H9 (cell line): ENCODE measurements around the gene FBXL13. TPM values are rescaled to one million over a fixed set of nuclear protein-coding genes. Genes with fewer than 3 reads are reported as not detected.

Source experiments
- DNase-seq: peaks from one replicate; pipeline ENCODE4 v3.0.0-alpha.2; 2017
- H2AFZ ChIP-seq: one replicate; pipeline ENCODE4 v1.6.1; 2013; ENCODE audit warnings: mild to moderate bottlenecking, low read length, control low read depth, moderate library complexity
- H2AK5ac ChIP-seq: 2 replicates; pipeline ENCODE4 v1.6.1; 2013; ENCODE audit warnings: low read length, control low read depth, mixed read lengths; ENCODE audit not compliant: insufficient read length
- H2BK120ac ChIP-seq: one replicate; pipeline ENCODE4 v1.6.1; 2013; ENCODE audit warnings: low read depth, mild to moderate bottlenecking, low read length, control low read depth, inconsistent platforms; ENCODE audit not compliant: poor library complexity, severe bottlenecking
- H2BK12ac ChIP-seq: 2 replicates; pipeline ENCODE4 v1.6.1; 2013; ENCODE audit warnings: low read length, control low read depth, mixed read lengths, low read depth; ENCODE audit not compliant: insufficient read length
- H2BK15ac ChIP-seq: 2 replicates; pipeline ENCODE4 v1.6.1; 2013; ENCODE audit warnings: low read depth, low read length, control low read depth
- H2BK20ac ChIP-seq: one replicate; pipeline ENCODE4 v1.6.1; 2013; ENCODE audit warnings: low read depth, mild to moderate bottlenecking, low read length, control low read depth, inconsistent platforms; ENCODE audit not compliant: poor library complexity, severe bottlenecking
- H2BK5ac ChIP-seq: 2 replicates; pipeline ENCODE4 v1.6.1; 2013; ENCODE audit warnings: low read length, control low read depth, mixed read lengths; ENCODE audit not compliant: insufficient read length
- H3K14ac ChIP-seq: 2 replicates; pipeline ENCODE4 v1.6.1; 2013; ENCODE audit warnings: low read length, control low read depth; ENCODE audit not compliant: insufficient read depth
- H3K18ac ChIP-seq: 2 replicates; pipeline ENCODE4 v1.6.1; 2013; ENCODE audit warnings: low read depth, mild to moderate bottlenecking, mixed read lengths, low read length, control low read depth; ENCODE audit not compliant: insufficient read length
- H3K23ac ChIP-seq: 2 replicates; pipeline ENCODE4 v1.6.1; 2013; ENCODE audit warnings: low read length, control low read depth, mixed read lengths, low read depth; ENCODE audit not compliant: insufficient read length
- H3K23me2 ChIP-seq: 2 replicates; pipeline ENCODE4 v1.6.1; 2013; ENCODE audit warnings: low read depth, mild to moderate bottlenecking, mixed read lengths, low read length, control low read depth; ENCODE audit not compliant: insufficient read length, poor library complexity, severe bottlenecking
- H3K27ac ChIP-seq: 2 replicates; pipeline ENCODE4 v1.5.1; 2013; ENCODE audit warnings: low read length, control low read depth, mixed read lengths, low read depth; ENCODE audit not compliant: insufficient read length
- H3K27me3 ChIP-seq: 2 replicates; pipeline ENCODE4 v1.6.1; 2013; ENCODE audit warnings: low read length, control low read depth, inconsistent platforms; ENCODE audit not compliant: insufficient read depth
- H3K4ac ChIP-seq: 2 replicates; pipeline ENCODE4 v1.6.1; 2013; ENCODE audit warnings: low read depth, mild to moderate bottlenecking, control low read depth, inconsistent platforms, low read length, moderate library complexity
- H3K4me1 ChIP-seq: 2 replicates; pipeline ENCODE4 v1.6.1; 2013; ENCODE audit warnings: low read length, control low read depth, inconsistent platforms; ENCODE audit not compliant: insufficient read depth
- H3K4me2 ChIP-seq: 2 replicates; pipeline ENCODE4 v1.6.1; 2013; ENCODE audit warnings: low read length, control low read depth, mixed read lengths; ENCODE audit not compliant: insufficient read length, insufficient read depth
- H3K56ac ChIP-seq: 2 replicates; pipeline ENCODE4 v1.6.1; 2013; ENCODE audit warnings: low read depth, mild to moderate bottlenecking, mixed read lengths, low read length, control low read depth; ENCODE audit not compliant: insufficient read length
- H3K79me1 ChIP-seq: 2 replicates; pipeline ENCODE4 v1.6.1; 2013; ENCODE audit warnings: low read depth, mild to moderate bottlenecking, moderate library complexity, low read length, control low read depth, inconsistent platforms; ENCODE audit not compliant: insufficient read depth, poor library complexity, severe bottlenecking
- H3K79me2 ChIP-seq: 2 replicates; pipeline ENCODE4 v1.6.1; 2013; ENCODE audit warnings: low read length, control low read depth, inconsistent platforms; ENCODE audit not compliant: insufficient read depth
- H3K9ac ChIP-seq: 2 replicates; pipeline ENCODE4 v1.6.1; 2013; ENCODE audit warnings: low read length, control low read depth, mixed read lengths; ENCODE audit not compliant: insufficient read length; ENCODE audit errors: extremely low read depth
- H3K9me3 ChIP-seq: one replicate; pipeline ENCODE4 v1.6.1; 2013; ENCODE audit warnings: low read depth, low read length, inconsistent platforms; ENCODE audit not compliant: control insufficient read depth
- H3T11ph ChIP-seq: one replicate; pipeline ENCODE4 v1.6.1; 2013; ENCODE audit warnings: mild to moderate bottlenecking, low read length, control low read depth, inconsistent platforms
- H4K20me1 ChIP-seq: one replicate; pipeline ENCODE4 v1.6.1; 2013; ENCODE audit not compliant: control insufficient read depth, insufficient read length, insufficient read depth
- H4K5ac ChIP-seq: 2 replicates; pipeline ENCODE4 v1.6.1; 2013; ENCODE audit warnings: low read depth, mild to moderate bottlenecking, mixed read lengths, low read length, control low read depth; ENCODE audit not compliant: insufficient read length
- H4K8ac ChIP-seq: replicated peaks from 2 replicates; pipeline ENCODE4 v1.6.1; 2013; ENCODE audit warnings: low read length, control low read depth, mixed read lengths, low read depth; ENCODE audit not compliant: insufficient read length
- H4K91ac ChIP-seq: 2 replicates; pipeline ENCODE4 v1.6.1; 2013; ENCODE audit warnings: low read depth, mild to moderate bottlenecking, moderate library complexity, mixed read lengths, low read length, control low read depth; ENCODE audit not compliant: insufficient read length
- H3K27ac Mint-ChIP-seq, 3 experiments: 2 replicates in 2 of 3; 3 replicates in 1 of 3; pipeline ENCODE4 v1.8.0; 2020 to 2021; ENCODE audit warnings: mixed read lengths in 3 of 3, mild to moderate bottlenecking in 1 of 3, moderate library complexity in 1 of 3
- H3K27me3 Mint-ChIP-seq: 2 replicates; pipeline ENCODE4 v1.8.0; 2021; ENCODE audit warnings: low read depth, mild to moderate bottlenecking, moderate library complexity, mixed read lengths
- H3K36me3 Mint-ChIP-seq, 3 experiments: 2 replicates in 2 of 3; 3 replicates in 1 of 3; pipeline ENCODE4 v1.8.0; 2020 to 2021; ENCODE audit warnings: low read depth in 3 of 3, mixed read lengths in 3 of 3; ENCODE audit not compliant: insufficient read depth in 1 of 3
- H3K4me1 Mint-ChIP-seq, 2 experiments: 2 replicates each; pipeline ENCODE4 v1.8.0; 2020; ENCODE audit warnings: mixed read lengths in 2 of 2
- H3K4me3 Mint-ChIP-seq, 2 experiments: 2 replicates in 1 of 2; 3 replicates in 1 of 2; pipeline ENCODE4 v1.8.0; 2020 to 2021; ENCODE audit warnings: mild to moderate bottlenecking in 2 of 2, mixed read lengths in 2 of 2, moderate library complexity in 1 of 2
- H3K9me3 Mint-ChIP-seq, 2 experiments: 2 replicates in 1 of 2; 3 replicates in 1 of 2; pipeline ENCODE4 v1.8.0; 2020; ENCODE audit warnings: mild to moderate bottlenecking in 2 of 2, mixed read lengths in 2 of 2, moderate library complexity in 1 of 2
- CTCF ChIP-seq: fragments of 200-600 bp; sonication (generic); conservative IDR thresholded peaks from 3 replicates; pipeline ENCODE4 v1.8.0; 2021; ENCODE audit warnings: antibody characterized with exemption, mild to moderate bottlenecking
- WGBS: extraction: QIAGEN DNeasy Blood & Tissue Kit; methylation state at CpG from one replicate; pipeline ENCODE4 v1.1.7; 2013; ENCODE audit warnings: missing lambda C conversion rate, low lambda C conversion rate, mixed read lengths; ENCODE audit not compliant: insufficient read length; ENCODE audit errors: extremely low coverage; 5-methylcytosine and 5-hydroxymethylcytosine counted together
- total RNA-seq: library from RNA; stranded (reverse); gene quantifications from 2 replicates; pipeline ENCODE4 v1.2.1, GENCODE V29; 2021

The FBXL13 gene
- total RNA-seq, 1 experiment from 2014 or later: 4.4 TPM

- Histone ChIP-seq H2BK5ac (no peak overlapping the region), H3K9ac (no peak overlapping the region), H3K27ac (no peak overlapping the region), H2AFZ (no peak overlapping the region), H3K18ac (no peak overlapping the region), H3K56ac (no peak overlapping the region), H3K23ac (no peak overlapping the region), H3K79me2 (no peaks in the 10 kb centered on the region), H2AK5ac (no peak overlapping the region), H3K23me2 (no peaks in the 10 kb centered on the region), H4K5ac (no peak overlapping the region), H2BK20ac (no peak overlapping the region), H2BK15ac (no peak overlapping the region), H2BK120ac (no peak overlapping the region), H4K91ac (no peak overlapping the region), H3T11ph (no peak overlapping the region), H3K4me2 (no peak overlapping the region), H3K4ac (no peak overlapping the region), H4K20me1 (no peaks in the 10 kb centered on the region), H3K9me3 (no peaks in the 10 kb centered on the region), H4K8ac (no peak overlapping the region), H3K79me1 (no peaks in the 10 kb centered on the region), H2BK12ac (no peak overlapping the region), H3K27me3 (no peaks in the 10 kb centered on the region), H3K14ac (no peak overlapping the region), H3K4me1 (no peaks in the 10 kb centered on the region)
- TF ChIP-seq CTCF: no peak
- no peak for DNase-seq
- Mint-ChIP-seq H3K4me1 (no peaks in the 10 kb centered on the region), H3K27ac (no peak overlapping the region), H3K27me3 (no peaks in the 10 kb centered on the region), H3K9me3 (no peaks in the 10 kb centered on the region), H3K4me3 (no peak overlapping the region), H3K36me3 (no peaks in the 10 kb centered on the region)
- no CpG with 5 or more reads among the region's 1 CpG for WGBS
Measured at GRCh38 chr7:102836977-102837376, 237.6 kb downstream of the FBXL13 start.
